IPS-15b (cell line): ENCODE data around the gene ARMC8.

ENCODE experiments used
- H3K27me3 ChIP-seq: one replicate; pipeline ENCODE4 v1.6.1; 2013; ENCODE audit warnings: low read length; ENCODE audit not compliant: control insufficient read depth, insufficient read depth
- H3K36me3 ChIP-seq: one replicate; pipeline ENCODE4 v1.6.1; 2013; ENCODE audit warnings: low read length; ENCODE audit not compliant: control insufficient read depth, insufficient read depth
- H3K4me1 ChIP-seq: one replicate; pipeline ENCODE4 v1.6.1; 2013; ENCODE audit warnings: mild to moderate bottlenecking, low read length; ENCODE audit not compliant: control insufficient read depth, insufficient read depth
- H3K4me3 ChIP-seq: one replicate; pipeline ENCODE4 v1.5.1; 2013; ENCODE audit warnings: low read depth, low read length
- H3K9ac ChIP-seq: one replicate; pipeline ENCODE4 v1.6.1; 2013; ENCODE audit warnings: low read depth, mild to moderate bottlenecking, low read length
- H3K9me3 ChIP-seq: one replicate; pipeline ENCODE4 v1.6.1; 2013; ENCODE audit warnings: mild to moderate bottlenecking, low read length; ENCODE audit not compliant: control insufficient read depth, insufficient read depth

Gene ARMC8

DNA sequence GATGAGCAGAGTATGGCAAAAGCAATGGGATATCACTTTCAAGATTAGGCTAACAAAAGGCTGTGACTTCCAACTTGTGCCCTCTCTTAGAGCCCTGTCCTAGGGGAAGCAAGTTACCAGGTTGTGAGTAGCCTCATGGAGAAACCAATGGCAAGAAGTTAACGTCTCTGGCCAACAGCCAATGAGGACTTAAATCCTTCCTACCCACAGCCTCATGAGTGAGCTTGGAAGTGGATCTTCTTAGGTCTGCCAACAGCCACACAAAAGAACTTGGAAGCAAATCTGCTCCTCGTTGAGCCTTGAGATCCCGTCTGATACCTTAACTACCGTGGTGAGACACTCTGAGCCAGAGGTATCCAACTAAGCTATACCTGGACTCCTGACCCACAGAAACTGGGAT, 136.9 kb downstream of the ARMC8 start:
- Histone ChIP-seq H3K9me3 (no peaks in the 10 kb centered on the region), H3K36me3 (no peaks in the 10 kb centered on the region), H3K9ac (no peak overlapping the region), H3K27me3 (peaks cover 5% of the 10 kb centered on the region), H3K4me1 (peaks cover 3% of the 10 kb centered on the region), H3K4me3 (no peak overlapping the region)

DNA sequence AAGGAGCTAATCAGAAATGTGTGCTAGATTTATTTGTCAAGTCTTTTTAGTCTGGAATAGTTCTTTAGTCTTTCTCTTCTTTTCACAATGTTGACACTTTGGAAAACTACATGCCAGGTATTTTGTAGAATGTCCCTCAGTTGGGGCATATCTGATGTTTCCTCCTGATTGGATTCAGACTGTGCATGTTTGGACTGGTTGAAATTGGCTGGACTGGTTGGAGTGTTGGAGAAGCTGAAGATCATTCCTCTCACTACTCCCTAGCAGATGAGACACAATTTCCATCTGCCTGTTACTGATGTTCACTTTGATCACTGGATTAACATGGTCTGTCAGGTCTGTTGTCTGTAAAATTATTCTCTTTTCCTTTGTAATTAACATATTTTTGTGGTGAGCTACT, 138.9 kb downstream of the ARMC8 start:
- Histone ChIP-seq H3K27me3 (peaks cover 5% of the 10 kb centered on the region), H3K9ac (no peak overlapping the region), H3K9me3 (no peaks in the 10 kb centered on the region), H3K4me1 (peaks cover 3% of the 10 kb centered on the region), H3K36me3 (no peaks in the 10 kb centered on the region), H3K4me3 (no peak overlapping the region)

DNA sequence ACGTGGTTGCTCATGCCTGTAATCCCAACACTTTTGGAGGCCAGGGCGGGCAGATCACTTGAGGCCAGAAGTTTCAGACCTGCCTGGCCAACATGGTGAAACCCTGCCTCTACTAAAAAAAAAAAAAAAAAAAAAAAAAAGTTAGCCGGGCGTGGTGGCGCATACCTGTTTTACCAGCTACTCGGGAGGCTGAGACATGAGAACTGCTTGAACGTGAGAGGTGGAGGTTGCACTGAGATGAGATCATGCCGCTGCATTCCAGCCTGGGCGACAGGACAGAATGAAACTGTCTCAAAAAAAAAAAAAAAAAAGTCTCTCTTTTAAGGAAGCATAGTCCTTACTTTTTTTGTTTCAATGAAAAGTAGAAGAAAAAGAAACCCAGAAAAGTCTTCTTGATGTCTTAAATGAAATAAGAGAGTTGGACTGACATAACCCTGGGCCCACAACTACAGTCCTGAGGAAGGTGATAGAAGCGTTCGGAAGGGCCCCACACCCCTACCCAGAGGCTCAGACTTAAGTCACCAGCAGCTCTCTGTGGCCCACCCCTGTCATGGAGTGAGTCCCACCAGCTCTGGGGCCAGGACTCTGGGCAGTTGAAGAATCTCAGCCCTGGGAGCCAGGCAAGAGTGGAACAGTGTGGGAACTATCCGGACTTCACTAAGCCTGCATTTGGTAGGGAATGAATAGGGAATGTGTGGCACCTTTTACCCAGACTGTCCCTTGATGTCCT, 139.9 kb downstream of the ARMC8 start:
- H3K27me3 ChIP-seq: peaks cover 5% of the 10 kb centered on the region
- H3K9me3 ChIP-seq: no peaks in the 10 kb centered on the region
- H3K9ac ChIP-seq: no peak overlapping the region
- H3K4me3 ChIP-seq: no peak overlapping the region
- no peaks in the 10 kb centered on the region for H3K36me3 ChIP-seq
- H3K4me1 ChIP-seq: peaks cover 3% of the 10 kb centered on the region

DNA sequence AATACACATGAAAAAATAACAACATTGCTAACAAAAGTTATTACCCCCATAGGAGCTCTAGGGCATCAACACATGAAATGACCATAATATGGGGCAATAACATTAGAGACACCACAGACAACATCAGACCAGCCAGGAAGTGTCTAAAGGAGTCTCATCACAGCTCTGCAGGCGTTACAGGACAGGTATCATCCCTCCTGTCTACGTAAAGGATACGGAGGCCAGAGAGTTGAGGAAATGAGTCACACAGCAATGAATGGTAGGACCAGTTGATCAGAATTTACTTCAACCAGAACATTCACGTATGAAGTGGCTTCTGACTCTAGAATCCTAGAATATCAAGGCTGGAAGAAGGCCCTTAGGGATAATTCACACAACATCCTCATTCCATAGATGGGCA, 140.7 kb downstream of the ARMC8 start:
- H3K9ac ChIP-seq: no peak overlapping the region
- H3K4me3 ChIP-seq: no peak overlapping the region
- no peaks in the 10 kb centered on the region for H3K9me3 ChIP-seq
- no peaks in the 10 kb centered on the region for H3K36me3 ChIP-seq
- peaks cover 5% of the 10 kb centered on the region for H3K27me3 ChIP-seq
- H3K4me1 ChIP-seq: no peaks in the 10 kb centered on the region

DNA sequence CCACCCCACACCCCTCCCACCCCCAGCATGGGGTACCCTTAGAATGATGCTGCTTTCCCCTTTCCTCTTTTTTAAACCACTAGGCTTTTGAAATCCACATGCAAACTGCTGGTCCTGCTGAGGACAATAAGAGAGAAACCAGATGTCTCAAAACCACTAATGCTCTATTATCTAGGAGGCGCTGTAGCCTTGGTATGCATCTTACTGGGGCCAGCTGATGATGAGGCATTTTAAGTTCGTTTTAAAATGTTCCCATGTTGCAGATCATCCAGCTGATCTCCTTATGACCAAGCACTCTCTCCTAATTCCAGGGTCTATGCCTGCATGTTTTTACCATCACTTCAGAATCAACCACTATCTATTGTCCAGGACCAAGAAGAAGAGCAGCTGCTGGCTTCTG, 141.2 kb downstream of the ARMC8 start:
- Histone ChIP-seq H3K4me3 (no peak overlapping the region), H3K9ac (no peak overlapping the region), H3K9me3 (no peaks in the 10 kb centered on the region), H3K4me1 (no peaks in the 10 kb centered on the region), H3K36me3 (no peaks in the 10 kb centered on the region), H3K27me3 (peaks cover 5% of the 10 kb centered on the region)

DNA sequence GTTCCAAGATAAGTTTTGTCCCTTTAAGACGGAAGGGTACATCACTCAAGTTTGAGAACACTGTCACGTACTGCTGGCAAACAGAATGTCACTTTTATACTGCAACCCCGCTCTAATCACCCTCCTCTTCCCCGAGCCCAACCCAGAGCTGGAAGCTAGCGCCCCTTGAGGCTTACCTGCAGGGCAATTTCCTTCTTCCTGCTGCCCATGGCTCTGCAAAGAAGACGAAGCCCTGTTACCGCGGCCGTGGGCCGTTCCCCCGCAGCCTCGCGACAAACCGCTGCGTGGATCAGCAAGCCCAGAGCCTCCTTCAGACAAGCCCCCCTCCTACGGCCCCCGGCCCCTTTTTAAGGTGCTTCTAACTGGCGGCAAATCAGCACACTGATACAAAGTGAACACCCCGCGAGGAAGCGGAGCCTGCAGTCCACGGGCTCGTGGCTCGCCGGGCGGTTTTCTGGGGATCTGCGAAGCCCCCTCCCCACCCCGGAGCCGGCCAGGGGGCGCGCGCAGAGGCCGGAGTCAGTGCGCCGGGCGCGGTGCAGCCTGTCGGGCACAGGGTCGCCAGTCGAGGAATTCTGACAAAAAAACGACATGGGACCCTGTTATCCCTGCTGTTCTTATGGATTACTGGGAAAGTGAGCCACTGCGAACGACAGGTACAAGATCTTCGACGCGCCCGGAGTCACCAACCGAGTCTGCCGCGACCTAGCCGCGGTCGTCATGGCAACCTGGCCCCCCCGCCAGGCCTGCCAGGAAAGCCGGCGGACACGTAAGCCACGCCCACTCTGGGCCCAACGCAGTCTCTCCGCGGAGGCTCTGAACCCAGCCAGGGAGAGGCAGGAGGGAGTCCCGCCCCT, 142.3 kb downstream of the ARMC8 start, which contains the start of gene NME9:
TSS of gene NME9 (minus strand) at position 725 of the 857 bp plus-strand sequence. CDS start at position 209, 516 bp downstream.
- Histone ChIP-seq H3K4me1 (no peaks in the 10 kb centered on the region), H3K36me3 (no peaks in the 10 kb centered on the region), H3K9ac (no peak within 1 kb of the TSS), H3K4me3 (peak within 1 kb of the TSS; percentile 72), H3K9me3 (no peaks in the 10 kb centered on the region), H3K27me3 (peaks cover 5% of the 10 kb centered on the region)

DNA sequence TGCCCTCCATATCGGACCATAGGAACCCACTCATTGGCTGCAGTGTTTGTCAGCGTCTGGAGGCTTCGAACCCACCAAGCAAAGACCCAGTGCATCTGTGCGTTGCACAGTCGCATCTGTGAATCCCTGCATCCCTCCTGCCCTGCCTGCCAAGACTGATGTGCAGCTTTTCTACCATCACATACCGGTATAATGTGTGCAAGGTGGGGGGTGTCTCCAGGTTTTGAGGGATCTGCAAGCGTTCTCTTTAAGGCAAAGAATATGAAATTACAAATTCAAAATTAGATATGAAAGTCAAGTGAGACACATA, 142.8 kb downstream of the ARMC8 start:
- H3K36me3 ChIP-seq: no peaks in the 10 kb centered on the region
- H3K4me3 ChIP-seq: peak overlapping the region; percentile 55
- no peaks in the 10 kb centered on the region for H3K9me3 ChIP-seq
- H3K27me3 ChIP-seq: peaks cover 5% of the 10 kb centered on the region
- no peaks in the 10 kb centered on the region for H3K4me1 ChIP-seq
- H3K9ac ChIP-seq: no peak overlapping the region

DNA sequence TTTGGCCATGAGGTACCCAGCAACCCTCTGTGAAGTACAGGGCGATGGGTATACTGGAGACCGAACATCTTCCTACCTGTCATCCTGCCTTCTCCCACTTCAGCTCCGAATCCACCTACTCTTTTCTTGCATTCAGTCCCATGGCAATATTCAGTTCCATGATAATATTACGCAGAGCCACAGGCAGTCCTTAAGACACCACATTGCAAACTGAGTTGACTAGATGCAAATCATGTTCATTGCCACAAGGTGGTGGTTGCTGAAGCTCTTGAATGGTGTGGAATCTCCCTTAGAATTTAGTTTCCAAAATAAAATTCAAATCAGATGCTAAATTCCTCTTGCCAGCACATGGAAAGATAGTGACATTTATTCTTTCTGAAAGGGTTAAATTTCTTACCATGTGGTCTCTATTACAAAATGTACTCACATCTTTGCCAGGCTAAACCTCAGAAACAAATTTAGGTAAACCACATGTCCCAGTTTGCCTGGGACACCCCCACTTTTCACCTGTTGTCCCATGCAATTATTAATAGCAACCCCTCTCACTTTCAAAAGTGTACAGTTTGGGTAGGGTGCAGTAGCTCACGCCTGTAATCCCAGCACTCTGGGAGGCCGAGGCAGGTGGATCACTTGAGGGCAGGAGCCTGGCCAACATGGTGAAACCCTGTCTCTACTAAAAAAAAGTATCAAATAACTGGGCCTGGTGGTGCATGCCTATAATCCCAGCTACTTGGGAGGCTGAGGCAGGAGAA, 144.2 kb downstream of the ARMC8 start:
- Histone ChIP-seq H3K4me3 (no peak overlapping the region), H3K27me3 (peaks cover 5% of the 10 kb centered on the region), H3K9me3 (no peaks in the 10 kb centered on the region), H3K9ac (no peak overlapping the region), H3K4me1 (peaks cover 9% of the 10 kb centered on the region), H3K36me3 (no peaks in the 10 kb centered on the region)

DNA sequence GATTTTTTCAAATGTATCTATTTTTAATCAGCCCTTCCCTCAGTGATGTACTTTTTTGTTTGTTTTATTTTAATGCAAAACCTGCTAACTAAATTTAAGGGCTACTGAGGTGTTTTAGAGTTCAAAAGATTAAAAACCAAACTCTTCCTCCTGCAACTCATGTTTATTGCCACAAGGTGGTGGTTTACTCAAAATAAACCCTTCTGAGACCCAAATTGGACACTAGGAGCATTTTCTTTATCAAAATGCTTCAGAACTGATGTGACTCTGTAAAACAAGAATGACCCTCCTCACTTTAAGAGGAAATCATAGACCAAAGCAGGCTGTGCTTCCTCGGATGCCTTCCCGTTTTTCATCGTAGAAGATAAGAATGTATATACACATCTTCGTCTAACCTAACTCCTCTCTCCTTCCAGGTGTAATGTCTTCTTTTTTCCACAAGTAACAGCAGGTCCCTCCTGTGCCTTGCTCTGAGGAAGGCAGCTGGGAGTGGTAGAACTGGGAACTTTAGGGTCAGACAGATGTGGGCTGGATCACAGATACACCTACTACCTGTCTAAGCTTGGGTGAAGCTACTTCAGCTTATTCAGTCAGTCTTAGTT, 145.5 kb downstream of the ARMC8 start:
- Histone ChIP-seq H3K4me1 (peaks cover 13% of the 10 kb centered on the region), H3K27me3 (peaks cover 5% of the 10 kb centered on the region), H3K36me3 (no peaks in the 10 kb centered on the region), H3K9ac (no peak overlapping the region), H3K4me3 (no peak overlapping the region), H3K9me3 (no peaks in the 10 kb centered on the region)

DNA sequence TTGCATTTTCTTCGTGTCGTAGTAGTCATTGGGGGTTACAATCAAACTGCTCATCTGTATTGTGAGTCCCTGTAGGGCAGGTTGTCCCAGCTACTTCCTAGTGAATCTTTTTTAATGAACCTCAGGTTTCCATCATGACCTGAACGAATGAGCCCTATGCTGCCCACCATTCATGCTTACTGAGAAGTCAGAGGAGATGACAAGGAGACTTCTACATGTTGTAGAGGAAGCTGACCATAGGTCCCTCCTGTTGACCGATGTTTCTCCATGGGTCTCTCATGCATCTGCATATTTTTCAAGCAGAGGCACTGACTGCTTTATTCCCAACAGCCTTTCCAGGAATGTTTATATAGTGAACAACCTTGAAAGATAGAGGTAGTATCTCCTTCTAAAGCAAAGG, 147.5 kb downstream of the ARMC8 start:
- Histone ChIP-seq H3K4me3 (no peak overlapping the region), H3K36me3 (no peaks in the 10 kb centered on the region), H3K9ac (no peak overlapping the region), H3K9me3 (no peaks in the 10 kb centered on the region), H3K4me1 (peaks cover 13% of the 10 kb centered on the region), H3K27me3 (no peaks in the 10 kb centered on the region)

DNA sequence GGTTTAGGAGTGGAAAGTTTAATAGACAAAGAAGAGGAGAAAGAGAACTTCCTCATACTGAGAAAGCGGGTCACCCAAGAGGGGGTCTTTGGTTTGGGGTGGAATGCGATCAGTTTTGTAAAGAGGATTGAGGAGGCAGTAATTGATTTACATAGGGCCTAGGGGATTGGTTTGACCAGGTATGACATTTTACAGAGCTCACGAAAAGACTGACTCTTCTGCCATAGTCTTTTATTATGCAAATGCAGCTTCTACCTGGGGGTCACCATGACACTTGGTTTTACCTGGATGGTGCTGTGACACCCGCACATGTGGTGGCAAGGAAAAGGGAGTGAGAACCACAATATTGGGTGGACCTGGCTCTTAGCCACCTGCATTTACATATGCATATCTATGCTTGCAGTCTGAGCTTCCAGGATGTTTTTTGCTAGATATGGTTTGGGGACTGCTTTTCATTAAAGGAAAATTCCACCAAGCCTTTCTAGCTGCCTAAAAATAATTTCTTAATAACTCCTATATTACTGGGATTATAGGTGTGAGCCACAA, 149.4 kb downstream of the ARMC8 start:
- H3K9me3 ChIP-seq: no peaks in the 10 kb centered on the region
- no peaks in the 10 kb centered on the region for H3K27me3 ChIP-seq
- H3K36me3 ChIP-seq: no peaks in the 10 kb centered on the region
- peaks cover 13% of the 10 kb centered on the region for H3K4me1 ChIP-seq
- H3K4me3 ChIP-seq: no peak overlapping the region
- no peak overlapping the region for H3K9ac ChIP-seq
